Measurements from ENCODE around the gene TUBB. TPM values are rescaled to one million over a fixed set of nuclear protein-coding genes. Genes with fewer than 3 reads are reported as not detected.
A peak's percentile ranks its signal among the peaks of the same experiment; 100 is the strongest.

Gene TUBB
- 100 to 1,000 TPM; 229 to 281 (median 256) TPM for total RNA-seq

DNA sequence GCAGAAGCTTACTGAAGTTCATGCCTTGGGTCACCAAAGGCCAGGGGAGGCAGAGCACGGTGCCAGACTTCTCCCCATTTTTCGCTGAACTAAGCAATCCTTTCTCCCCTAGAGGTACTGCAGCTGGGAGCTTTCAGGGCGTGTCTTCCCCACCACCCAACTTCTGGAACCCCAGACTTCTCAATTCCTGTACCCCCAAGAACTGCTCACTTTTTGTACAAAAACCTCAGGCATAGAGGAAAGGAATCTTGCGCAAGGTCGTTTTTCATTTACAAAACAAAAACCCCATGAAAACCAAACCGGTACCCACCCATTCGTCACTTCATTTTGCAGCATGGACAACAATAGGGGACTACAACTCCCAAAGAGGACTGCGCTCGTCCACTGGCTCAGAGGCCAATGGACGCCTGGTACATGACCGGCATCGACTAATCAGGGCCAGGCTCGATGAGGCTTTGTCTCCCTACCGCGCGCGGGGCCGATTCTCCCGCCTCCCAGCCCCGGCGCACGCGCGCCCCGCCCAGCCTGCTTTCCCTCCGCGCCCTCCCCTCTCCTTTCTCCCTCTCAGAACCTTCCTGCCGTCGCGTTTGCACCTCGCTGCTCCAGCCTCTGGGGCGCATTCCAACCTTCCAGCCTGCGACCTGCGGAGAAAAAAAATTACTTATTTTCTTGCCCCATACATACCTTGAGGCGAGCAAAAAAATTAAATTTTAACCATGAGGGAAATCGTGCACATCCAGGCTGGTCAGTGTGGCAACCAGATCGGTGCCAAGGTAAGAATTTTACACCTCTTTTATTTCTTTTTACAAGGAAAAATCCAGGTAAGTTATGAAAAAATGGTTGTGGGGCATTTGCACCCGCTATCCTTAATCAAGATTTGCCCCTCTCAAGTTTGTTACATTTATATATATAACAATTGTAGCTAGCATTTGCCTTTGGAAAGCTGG lies at the start of gene TUBB:
TUBB (plus strand) TSS at position 562 of the 947 bp plus-strand sequence; CDS start at position 717, 155 bp downstream.
- TF ChIP-seq, protein P1, sequence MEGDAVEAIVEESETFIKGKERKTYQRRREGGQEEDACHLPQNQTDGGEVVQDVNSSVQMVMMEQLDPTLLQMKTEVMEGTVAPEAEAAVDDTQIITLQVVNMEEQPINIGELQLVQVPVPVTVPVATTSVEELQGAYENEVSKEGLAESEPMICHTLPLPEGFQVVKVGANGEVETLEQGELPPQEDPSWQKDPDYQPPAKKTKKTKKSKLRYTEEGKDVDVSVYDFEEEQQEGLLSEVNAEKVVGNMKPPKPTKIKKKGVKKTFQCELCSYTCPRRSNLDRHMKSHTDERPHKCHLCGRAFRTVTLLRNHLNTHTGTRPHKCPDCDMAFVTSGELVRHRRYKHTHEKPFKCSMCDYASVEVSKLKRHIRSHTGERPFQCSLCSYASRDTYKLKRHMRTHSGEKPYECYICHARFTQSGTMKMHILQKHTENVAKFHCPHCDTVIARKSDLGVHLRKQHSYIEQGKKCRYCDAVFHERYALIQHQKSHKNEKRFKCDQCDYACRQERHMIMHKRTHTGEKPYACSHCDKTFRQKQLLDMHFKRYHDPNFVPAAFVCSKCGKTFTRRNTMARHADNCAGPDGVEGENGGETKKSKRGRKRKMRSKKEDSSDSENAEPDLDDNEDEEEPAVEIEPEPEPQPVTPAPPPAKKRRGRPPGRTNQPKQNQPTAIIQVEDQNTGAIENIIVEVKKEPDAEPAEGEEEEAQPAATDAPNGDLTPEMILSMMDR (IDR thresholded peaks at IDR 0.05): no peak

DNA sequence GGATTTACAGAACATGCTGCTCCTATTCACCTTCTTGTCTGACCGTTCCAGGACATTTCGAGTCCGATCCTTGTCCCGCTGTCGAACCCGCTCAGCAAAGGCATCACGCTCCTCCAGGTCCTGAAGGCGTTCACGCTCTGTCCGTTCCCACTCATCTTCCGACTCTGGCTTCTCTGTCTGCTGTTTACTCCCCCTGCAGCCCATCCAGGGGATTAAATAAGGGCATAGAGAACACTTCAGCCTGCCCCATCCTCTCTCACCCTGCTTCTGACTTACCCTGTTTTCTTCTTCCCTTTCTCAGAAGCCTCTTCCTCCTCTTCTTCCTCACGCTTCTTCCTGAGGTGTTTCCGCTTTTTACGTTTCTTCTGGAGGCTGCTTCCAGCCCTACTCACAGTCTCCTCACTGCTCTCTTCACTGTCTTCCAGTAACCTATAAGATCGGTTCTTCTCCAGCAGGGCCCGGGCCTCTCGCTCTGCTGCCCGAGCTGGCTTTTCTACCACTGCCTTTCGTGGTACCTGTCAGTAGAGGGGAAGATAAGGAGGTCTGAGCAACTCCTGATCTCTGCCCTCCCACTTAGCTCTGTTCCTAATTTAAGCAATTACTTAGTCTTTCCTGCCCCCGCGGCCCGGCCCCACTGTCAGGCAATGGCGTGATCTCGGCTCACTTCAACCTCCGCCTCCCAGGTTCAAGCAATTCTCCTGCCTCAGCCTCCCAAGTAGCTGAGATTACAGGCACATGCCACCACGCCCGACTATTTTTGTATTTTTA lies 49.2 kb upstream of the TUBB start:
- no peak for DNase-seq (ENCODE audit: low spot score)

More for the DNA sequence above, at the start of gene TUBB:
- DNase-seq (ENCODE audit: low spot score) (peak; percentile 80), ATAC-seq (ENCODE audit: low FRiP score) (peak; percentile 81)

DNA sequence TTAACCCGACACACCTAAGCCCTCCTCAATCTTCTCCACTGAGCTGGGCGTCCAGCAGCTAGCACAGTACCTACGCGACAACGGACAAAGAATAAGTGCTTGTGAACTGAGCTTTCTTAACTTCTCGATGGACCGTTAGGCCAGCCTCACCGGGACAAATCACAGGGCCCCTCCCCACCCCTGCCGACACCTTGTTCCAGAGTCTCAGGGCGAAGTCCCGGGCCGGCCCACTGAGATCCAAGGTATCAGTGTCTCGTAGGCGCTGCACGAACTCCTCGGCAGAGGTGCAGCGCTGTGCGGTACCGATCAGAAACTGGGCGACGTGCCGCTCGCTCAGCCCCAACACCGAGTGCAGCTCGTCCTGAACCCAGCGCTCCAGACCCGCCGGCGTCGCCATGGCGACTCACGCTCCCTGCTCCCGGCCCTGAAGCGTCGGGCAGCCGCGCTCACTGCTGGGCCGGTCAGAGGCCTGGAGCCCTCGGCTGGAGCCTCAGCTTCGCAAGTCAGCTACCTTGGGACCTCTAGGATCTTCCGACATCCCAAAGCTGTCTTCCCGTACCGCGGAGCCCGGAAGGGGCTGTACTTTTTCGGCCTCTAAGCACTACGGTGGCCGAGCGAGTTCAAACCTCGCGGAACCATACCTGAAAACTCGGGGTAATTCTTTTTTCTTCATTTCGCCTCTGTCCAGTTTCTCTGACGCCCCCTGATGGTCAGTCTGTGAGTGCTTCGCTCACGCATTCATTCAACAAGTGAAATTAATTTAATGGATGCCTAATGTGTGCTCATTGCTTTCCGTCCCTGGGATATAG lies 47.5 kb upstream of the TUBB start, which contains the start of gene DHX16:
DHX16 (minus strand) TSS at position 562 of the 809 bp plus-strand sequence; CDS start at position 397, 165 bp downstream.
- TF ChIP-seq, protein P1 (IDR thresholded peaks at IDR 0.05): peak in 2 of 3 donors; percentile 19 to 52
- peak; percentile 96 for DNase-seq (ENCODE audit: low spot score)
- ATAC-seq (ENCODE audit: low FRiP score): peak; percentile 84

More for the DNA sequence above, 49.2 kb upstream of the TUBB start:
- TF ChIP-seq, protein P1 (IDR thresholded peaks at IDR 0.05): no peak
- ATAC-seq (ENCODE audit: low FRiP score): no peak

DNA sequence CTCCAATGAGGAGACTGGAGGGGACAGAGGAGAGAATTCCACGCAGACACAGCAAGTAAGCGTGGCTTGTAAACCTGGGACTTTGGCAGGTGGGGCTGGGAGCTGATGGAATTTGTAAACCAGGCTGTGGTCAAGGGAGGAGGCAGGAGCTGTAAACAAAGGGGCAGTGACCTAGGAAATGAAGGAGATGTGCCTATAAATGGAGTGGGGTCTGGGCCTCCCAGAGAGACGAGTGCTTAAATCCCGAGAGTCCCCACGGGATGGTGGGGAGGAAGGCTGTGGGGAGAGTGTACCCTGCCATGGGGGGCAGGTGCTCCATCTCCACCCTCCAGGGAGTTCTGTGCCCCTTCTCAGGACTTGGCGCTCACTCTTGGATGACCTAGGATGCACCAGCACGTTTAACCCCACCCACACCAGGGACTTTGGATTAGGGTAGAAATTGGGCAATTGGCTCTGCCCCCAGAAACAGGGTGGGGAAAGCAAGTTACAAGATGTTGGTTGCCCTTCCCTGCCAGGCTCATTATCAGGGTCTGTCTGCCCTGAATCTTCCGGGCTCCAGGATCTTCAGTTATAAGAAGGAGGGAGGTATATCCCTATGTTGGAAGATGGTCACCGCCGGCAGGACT lies 43.4 kb upstream of the TUBB start:
- ATAC-seq (ENCODE audit: low FRiP score) (no peak), DNase-seq (ENCODE audit: low spot score) (no peak)
- TF ChIP-seq, protein P1 (IDR thresholded peaks at IDR 0.05): no peak

DNA sequence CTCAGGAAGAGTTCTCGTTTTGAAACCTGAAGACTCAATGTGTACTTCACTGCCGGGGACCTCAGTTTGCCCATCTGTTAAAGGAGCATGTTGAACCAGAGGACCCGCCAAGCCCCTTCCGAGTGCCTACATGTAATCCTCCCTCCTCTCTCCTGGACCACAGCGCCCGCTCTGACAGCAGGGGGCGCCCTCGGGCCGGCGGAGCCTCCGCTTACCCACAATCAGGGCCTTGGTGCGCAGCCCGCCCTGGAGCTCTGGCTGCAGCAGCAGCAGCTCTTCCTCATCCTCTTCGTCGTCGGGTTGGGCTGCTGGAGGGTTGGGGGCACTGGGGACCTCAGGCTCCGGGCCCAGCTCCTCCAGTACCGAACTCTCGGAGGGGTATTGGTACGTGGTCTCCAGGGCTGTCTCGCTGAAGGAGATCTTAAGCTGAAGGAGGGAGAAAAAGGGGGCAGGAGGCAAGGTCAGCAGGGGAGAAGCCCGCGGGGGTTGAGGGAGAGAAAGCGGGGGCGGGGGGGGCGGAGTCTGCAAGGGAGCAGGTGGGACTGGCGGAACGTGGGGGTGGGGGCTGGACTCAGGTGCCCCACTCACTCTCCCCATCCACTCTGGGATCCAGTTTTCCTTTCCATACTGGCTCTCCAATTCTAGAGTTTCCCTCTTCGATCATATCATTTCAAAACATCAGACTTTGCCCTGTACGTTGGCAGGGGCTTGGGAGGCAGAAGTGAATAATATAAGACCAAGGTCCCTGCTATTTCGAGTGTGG lies 41.0 kb upstream of the TUBB start:
- TF ChIP-seq, protein P1 (IDR thresholded peaks at IDR 0.05): peak in 1 of 3 donors; percentile 83
- peak; percentile 43 for ATAC-seq (ENCODE audit: low FRiP score)
- peak; percentile 62 for DNase-seq (ENCODE audit: low spot score)

Data from omental fat pad (tissue), 4 donors.